ENCODE measurements around the gene ZNF462. TPM values are rescaled to one million over a fixed set of nuclear protein-coding genes. Genes with fewer than 3 reads are reported as not detected.

ZNF462 gene
- total RNA-seq, 2 donors from 2014 or later, result 28.9 to 29.3 TPM

DNA sequence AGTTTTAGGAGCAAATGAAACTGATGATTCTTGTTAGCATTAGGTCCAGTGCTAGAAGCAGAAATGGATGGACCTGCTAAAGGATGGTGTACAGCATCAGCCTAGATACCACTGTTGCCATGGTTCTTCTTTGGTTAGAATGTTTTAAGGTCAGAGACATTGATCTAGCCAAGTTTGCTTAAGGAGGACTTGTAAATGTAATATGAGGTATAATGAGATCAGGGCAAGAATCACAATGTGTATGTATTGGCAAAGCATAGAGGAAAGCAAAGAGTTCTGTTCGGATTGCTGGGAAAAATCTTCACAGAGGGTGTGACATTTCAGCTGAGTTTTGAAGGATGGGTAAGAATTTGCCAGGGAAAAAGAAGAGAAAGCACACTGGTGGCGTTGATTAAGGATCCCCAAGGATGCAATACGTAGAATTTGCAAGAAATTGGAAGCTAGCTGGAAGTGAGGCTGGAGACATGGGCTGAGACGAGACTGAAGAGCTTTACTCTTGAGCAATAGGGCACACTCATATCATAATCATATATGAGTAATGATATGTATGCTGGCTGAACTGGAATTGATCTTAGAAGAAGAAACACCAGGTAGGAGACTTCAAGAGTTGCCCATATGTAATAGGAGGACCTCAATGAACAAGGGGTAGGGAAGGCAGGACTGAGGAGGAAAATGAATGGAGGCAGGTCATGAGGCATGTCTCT lies 102.0 kb downstream of the ZNF462 start:
- H3K4me1 ChIP-seq, result no peaks in the 10 kb centered on the region
- no peak overlapping the region for H3K4me3 ChIP-seq
- intact Hi-C loops (cut with DNase I), result no loop called here
- no peaks in the 10 kb centered on the region for H3K27me3 ChIP-seq
- H3K36me3 ChIP-seq, result no peaks in the 10 kb centered on the region
- no peak overlapping the region for H3K27ac ChIP-seq
- no peaks in the 10 kb centered on the region for H3K9me3 ChIP-seq
- no peak overlapping the region for H3K9ac ChIP-seq (ENCODE audit: low read depth in 2 of 2, low read length in 2 of 2)
- TF ChIP-seq CTCF (IDR thresholded peaks at IDR 0.05), result no peak
- DNase-seq, result no peak

GRCh38 chr9:106966481-106966880 lies 103.5 kb downstream of the ZNF462 start:
- H3K36me3 ChIP-seq, result no peaks in the 10 kb centered on the region
- no peaks in the 10 kb centered on the region for H3K4me1 ChIP-seq
- no peak for DNase-seq
- H3K4me3 ChIP-seq, result no peak overlapping the region
- no peak for TF ChIP-seq CTCF (IDR thresholded peaks at IDR 0.05)
- no peak overlapping the region for H3K9ac ChIP-seq (ENCODE audit: low read depth in 2 of 2, low read length in 2 of 2)
- H3K27ac ChIP-seq, result no peak overlapping the region
- intact Hi-C loops (cut with DNase I), result no loop called here
- no peaks in the 10 kb centered on the region for H3K27me3 ChIP-seq
- no peaks in the 10 kb centered on the region for H3K9me3 ChIP-seq

DNA sequence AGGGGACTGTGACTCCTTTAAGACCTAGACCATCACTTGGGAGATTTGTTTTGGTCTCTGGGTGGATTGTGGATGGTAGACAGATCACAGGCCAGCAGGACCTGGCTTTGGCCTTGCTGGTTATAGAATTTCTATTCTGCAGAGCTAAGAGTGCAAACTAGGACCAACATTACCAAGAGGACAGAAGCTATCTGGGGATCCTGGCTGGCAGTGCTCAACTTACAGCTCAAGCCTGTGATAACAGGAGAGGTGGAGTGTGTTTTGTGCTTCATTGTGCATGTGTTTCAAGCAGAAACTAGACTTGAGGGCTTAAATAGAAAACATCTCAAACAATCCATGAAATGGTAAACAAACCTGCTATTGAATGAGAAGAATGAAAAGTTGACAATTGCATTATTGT lies 106.7 kb downstream of the ZNF462 start:
- no peak for DNase-seq
- Histone ChIP-seq H3K4me1 (no peaks in the 10 kb centered on the region), H3K9me3 (no peaks in the 10 kb centered on the region), H3K36me3 (no peaks in the 10 kb centered on the region), H3K27ac (no peak overlapping the region), H3K4me3 (no peak overlapping the region), H3K9ac (ENCODE audit: low read depth in 2 of 2, low read length in 2 of 2) (no peak overlapping the region), H3K27me3 (no peaks in the 10 kb centered on the region)
- intact Hi-C loops (cut with DNase I), result no loop called here
- no peak for TF ChIP-seq CTCF (IDR thresholded peaks at IDR 0.05)

- intact Hi-C loops (cut with DNase I), result no loop called here
Measured at GRCh38 chr9:106970219-106970975, 107.4 kb downstream of the ZNF462 start.

GRCh38 chr9:106970976-106971457 lies 108.1 kb downstream of the ZNF462 start:
- no peak overlapping the region for H3K4me3 ChIP-seq
- TF ChIP-seq CTCF (IDR thresholded peaks at IDR 0.05), result no peak

More at GRCh38 chr9:106970219-106970975, 107.4 kb downstream of the ZNF462 start:
- Histone ChIP-seq H3K36me3 (no peaks in the 10 kb centered on the region), H3K4me3 (no peak overlapping the region), H3K4me1 (no peaks in the 10 kb centered on the region), H3K9me3 (no peaks in the 10 kb centered on the region), H3K27me3 (no peaks in the 10 kb centered on the region), H3K27ac (no peak overlapping the region), H3K9ac (ENCODE audit: low read depth in 2 of 2, low read length in 2 of 2) (no peak overlapping the region)
- DNase-seq, result no peak
- no peak for TF ChIP-seq CTCF (IDR thresholded peaks at IDR 0.05)

More at GRCh38 chr9:106970976-106971457, 108.1 kb downstream of the ZNF462 start:
- Histone ChIP-seq H3K4me1 (no peaks in the 10 kb centered on the region), H3K9me3 (no peaks in the 10 kb centered on the region), H3K9ac (ENCODE audit: low read depth in 2 of 2, low read length in 2 of 2) (no peak overlapping the region), H3K36me3 (no peaks in the 10 kb centered on the region), H3K27ac (no peak overlapping the region), H3K27me3 (no peaks in the 10 kb centered on the region)
- intact Hi-C loops (cut with DNase I), result no loop called here
- no peak for DNase-seq

Data from colonic mucosa (tissue), 4 donors.